Gastrocnemius medialis (tissue), 4 donors: ENCODE results near the gene LTBP4. TPM values are rescaled to one million over a fixed set of nuclear protein-coding genes. Genes with fewer than 3 reads are reported as not detected.

Experiments
- ATAC-seq, 2 donors: fragments of 150-250 bp; one replicate each; pipeline ENCODE4 v1.9.1; 2016
- DNase-seq, 2 donors: peaks; one replicate each; pipeline ENCODE4 v3.0.0-alpha.2; 2019
- H3K27ac ChIP-seq, 4 donors: fragments of 200-600 bp; sonication (generic); 1 replicate in 1 of 4; 2 replicates in 3 of 4; pipeline ENCODE4 v1.5.1; 2016 to 2018; ENCODE audit warnings: mild to moderate bottlenecking in 2 of 4, moderate library complexity in 1 of 4
- H3K27me3 ChIP-seq, 3 donors: fragments of 200-600 bp; sonication (generic) in 2 of 3; 1 replicate in 1 of 3; 2 replicates in 2 of 3; pipeline versions ENCODE4 v1.5.1 to v1.6.0; 2016 to 2019; ENCODE audit warnings: mild to moderate bottlenecking in 1 of 3, moderate library complexity in 1 of 3
- H3K36me3 ChIP-seq, 2 donors: fragments of 200-600 bp; sonication (generic) in 1 of 2; one replicate each; pipeline ENCODE4 v1.5.1; 2017 to 2018
- H3K4me1 ChIP-seq, 2 donors: fragments of 200-600 bp; sonication (generic) in 1 of 2; one replicate each; pipeline ENCODE4 v1.5.1; 2016 to 2017; ENCODE audit warnings: mild to moderate bottlenecking in 2 of 2
- H3K4me3 ChIP-seq, 4 donors: fragments of 200-600 bp; sonication (generic) in 3 of 4; 1 replicate in 1 of 4; 2 replicates in 3 of 4; pipeline ENCODE4 v1.5.1; 2016 to 2019; ENCODE audit warnings: mild to moderate bottlenecking in 2 of 4
- H3K9me3 ChIP-seq, 3 donors: fragments of 200-600 bp; sonication (generic) in 2 of 3; 1 replicate in 1 of 3; 2 replicates in 2 of 3; pipeline ENCODE4 v1.5.1; 2016 to 2019
- CTCF ChIP-seq, 5 experiments: fragments of 450-650 bp in 3 of 5; fragments of 200-600 bp in 2 of 5; sonication (generic) in 2 of 5; IDR thresholded peaks in 4 of 5; conservative IDR thresholded peaks in 1 of 5; 1 replicate in 4 of 5; 2 replicates in 1 of 5; pipeline ENCODE4 v1.5.1; 2016 to 2019; ENCODE audit warnings: antibody characterized with exemption in 5 of 5, mild to moderate bottlenecking in 3 of 5, moderate library complexity in 3 of 5
- POLR2A ChIP-seq, 2 donors: fragments of 450-650 bp; IDR thresholded peaks; one replicate each; pipeline ENCODE4 v1.6.1; 2017; ENCODE audit warnings: antibody characterized with exemption in 2 of 2, mild to moderate bottlenecking in 2 of 2, moderate library complexity in 2 of 2
- in situ Hi-C, 4 donors: fragments of 200-750 bp; cut with MboI; loops; one replicate each; pipeline versions ENCODE4 v1.15.0 to v1.8.0; 2017; ENCODE audit warnings: low sequenced_read_pairs in 4 of 4
- intact Hi-C: fragments of 100-400 bp; cut with DNase I; formaldehyde crosslinking; loops from one replicate; pipeline ENCODE4 v1.15.1; 2023; ENCODE audit warnings: low total_unique reads
- total RNA-seq, 4 donors: library from RNA; depleted of rRNA; stranded (reverse); fragments of >200 nt; gene quantifications; one replicate each; pipeline versions ENCODE4 v1.1.0 to v1.2.3, GENCODE V29; 2016

Gene LTBP4
- total RNA-seq, 4 donors from 2014 or later = 34.4 to 46.7 (median 40.5) TPM

GRCh38 chr19:40611096-40611495, 9.9 kb downstream of the LTBP4 start:
- Histone ChIP-seq H3K4me3 (no peak overlapping the region), H3K9me3 (no peaks in the 10 kb centered on the region), H3K27me3 (no peaks in the 10 kb centered on the region), H3K27ac (peak overlapping the region in 1 of 4 donors; percentile 84), H3K4me1 (peaks cover 7 to 9% of the 10 kb centered on the region in 2 donors), H3K36me3 (no peaks in the 10 kb centered on the region)
- ATAC-seq = no peak
- intact Hi-C loops (no loop called here), in situ Hi-C loops (no loop called here)
- no peak for DNase-seq
- no peak for TF ChIP-seq CTCF (IDR thresholded peaks at IDR 0.05 in 4 of 5, conservative IDR thresholded peaks at IDR 0.05 in 1 of 5)

GRCh38 chr19:40611900-40612698, 10.9 kb downstream of the LTBP4 start:
- no peak overlapping the region for H3K27ac ChIP-seq
- ATAC-seq (no peak), DNase-seq (no peak)
- no peaks in the 10 kb centered on the region for H3K27me3 ChIP-seq
- H3K36me3 ChIP-seq = no peaks in the 10 kb centered on the region
- H3K9me3 ChIP-seq = no peaks in the 10 kb centered on the region
- H3K4me1 ChIP-seq = peaks cover 7 to 9% of the 10 kb centered on the region in 2 donors
- no peak overlapping the region for H3K4me3 ChIP-seq
- TF ChIP-seq CTCF (IDR thresholded peaks at IDR 0.05 in 4 of 5, conservative IDR thresholded peaks at IDR 0.05 in 1 of 5) (no peak), POLR2A (IDR thresholded peaks at IDR 0.05) (no peak)
- intact Hi-C loops = no loop called here
- in situ Hi-C loops = no loop called here

GRCh38 chr19:40612831-40613689, 11.9 kb downstream of the LTBP4 start:
- H3K36me3 ChIP-seq = no peaks in the 10 kb centered on the region
- TF ChIP-seq CTCF (IDR thresholded peaks at IDR 0.05 in 4 of 5, conservative IDR thresholded peaks at IDR 0.05 in 1 of 5) = no peak
- no peak for TF ChIP-seq POLR2A (IDR thresholded peaks at IDR 0.05)
- intact Hi-C loops = no loop called here
- no peak for ATAC-seq
- DNase-seq = no peak
- in situ Hi-C loops = no loop called here
- H3K4me3 ChIP-seq = peak overlapping the region in 2 of 4 donors; percentile 45 to 47
- no peaks in the 10 kb centered on the region for H3K9me3 ChIP-seq
- H3K4me1 ChIP-seq = peaks cover 7 to 9% of the 10 kb centered on the region in 2 donors
- H3K27me3 ChIP-seq = no peaks in the 10 kb centered on the region
- peak overlapping the region in 2 of 4 donors; percentile 18 to 31 for H3K27ac ChIP-seq

GRCh38 chr19:40613690-40614621, 12.8 kb downstream of the LTBP4 start:
- intact Hi-C loops = no loop called here
- TF ChIP-seq POLR2A (IDR thresholded peaks at IDR 0.05) (no peak), CTCF (IDR thresholded peaks at IDR 0.05 in 4 of 5, conservative IDR thresholded peaks at IDR 0.05 in 1 of 5) (no peak)
- H3K9me3 ChIP-seq = no peaks in the 10 kb centered on the region
- DNase-seq = peak in 1 of 2 donors; percentile 58
- H3K36me3 ChIP-seq = no peaks in the 10 kb centered on the region
- no peak for ATAC-seq
- peaks cover 7 to 9% of the 10 kb centered on the region in 2 donors for H3K4me1 ChIP-seq
- in situ Hi-C loops = no loop called here
- H3K27ac ChIP-seq = peak overlapping the region in 3 of 4 donors; percentile 19 to 58 (median 45)
- peak overlapping the region; percentile 27 to 47 (median 40) for H3K4me3 ChIP-seq
- H3K27me3 ChIP-seq = no peaks in the 10 kb centered on the region
